ENCODE results near the gene ENTREP1. TPM values are rescaled to one million over a fixed set of nuclear protein-coding genes. Genes with fewer than 3 reads are reported as not detected.

Gene ENTREP1
- total and polyA plus RNA-seq, 2 of the 4 experiments (the other 2 are of a cell fraction), result not detected

GRCh38 chr9:69279084-69279731, 45.8 kb upstream of the ENTREP1 start:
- no TSS peak for BruUV-seq (replicated peaks)
- Histone ChIP-seq H4K91ac (ENCODE audit: insufficient read depth, low read depth, low read length) (no peak overlapping the region), H4K8ac (ENCODE audit: low read depth in 2 of 2, low read length in 2 of 2) (no peak overlapping the region), H3K79me1 (ENCODE audit: low read depth in 1 of 2, low read length in 2 of 2) (no peaks in the 10 kb centered on the region), H3K9me1 (ENCODE audit: insufficient read depth, low read length) (no peaks in the 10 kb centered on the region), H3K4me3 (ENCODE audit: insufficient read depth, low read depth, low read length) (no peak overlapping the region), H3K23ac (ENCODE audit: low read depth, low read length) (no peak overlapping the region), H2BK15ac (ENCODE audit: low read depth, low read length) (no peak overlapping the region), H2AK5ac (ENCODE audit: low read depth, low read length) (no peak overlapping the region), H3K36me3 (ENCODE audit: control insufficient read depth, insufficient read depth, low read length) (no peaks in the 10 kb centered on the region), H3K27ac (ENCODE audit: insufficient read depth, low read length) (no peak overlapping the region), H3K56ac (ENCODE audit: extremely low read depth, insufficient read depth, low read length) (no peak overlapping the region), H3K18ac (ENCODE audit: low read depth, low read length) (no peak overlapping the region), H3K14ac (replicated peaks; ENCODE audit: low read depth, low read length) (no peak overlapping the region), H3K4me2 (ENCODE audit: low read depth, low read length) (no peak overlapping the region), H3K4ac (ENCODE audit: low read depth, low read length) (no peak overlapping the region), H2AFZ (replicated peaks; ENCODE audit: low read length, poor library complexity) (no peak overlapping the region), H3K9me3 (ENCODE audit: control insufficient read depth, insufficient read depth, low read length) (no peaks in the 10 kb centered on the region), H4K20me1 (ENCODE audit: insufficient read depth, low read length) (no peaks in the 10 kb centered on the region), H2BK20ac (ENCODE audit: low read depth, low read length) (no peak overlapping the region), H2AK9ac (replicated peaks; ENCODE audit: low read depth, low read length, poor library complexity) (no peak overlapping the region), H3K4me1 (ENCODE audit: control insufficient read depth, insufficient read depth, low read length) (no peaks in the 10 kb centered on the region), H3K9ac (ENCODE audit: low read depth, low read length) (no peak overlapping the region), H2BK120ac (ENCODE audit: low read depth, low read length) (no peak overlapping the region), H2BK5ac (ENCODE audit: low read depth, low read length, poor library complexity, severe bottlenecking) (no peak overlapping the region), H4K5ac (ENCODE audit: low read depth, low read length) (no peak overlapping the region), H3K27me3 (ENCODE audit: control insufficient read depth, insufficient read depth, low read length) (peaks cover 3% of the 10 kb centered on the region; the same call in 1 of the 2 replicates)
- POLR2A ChIA-PET (ENCODE audit: unreplicated experiment), result no interaction called here
- ATAC-seq (ENCODE audit: low read depth) (no peak), DNase-seq (no peak)
- TF ChIP-seq USF2 (IDR thresholded peaks at IDR 0.05; ENCODE audit: low read depth, low read length) (no peak), MAFK (IDR thresholded peaks at IDR 0.05; ENCODE audit: low read depth, low read length) (no peak)
- intact Hi-C loops (cut with micrococcal nuclease) (no loop called here), in situ Hi-C loops (cut with MboI; ENCODE audit: low sequenced_read_pairs) (no loop called here), dilution Hi-C loops (cut with HindIII; ENCODE audit: low sequenced_read_pairs, unreplicated experiment) (no loop called here)
- WGBS, 2 experiments (ENCODE audit: extremely low coverage in 2 of 2, insufficient read length in 1 of 2), result 42% methylated on average over 2 of the region's 5 CpGs; no CpG with 5 or more reads in 1 of the 2 experiments
- CTCF ChIA-PET, result interaction anchor here (1.0 kb wide), 1 partner anchor 57 kb away, joined by 3 read pairs; no protein-coding TSS in a partner anchor

All from IMR-90 (cell line).